ENCODE data around the gene OR6K3. TPM values are rescaled to one million over a fixed set of nuclear protein-coding genes. Genes with fewer than 3 reads are reported as not detected.

The OR6K3 gene
- total RNA-seq, 4 donors from 2014 or later, result not detected

DNA sequence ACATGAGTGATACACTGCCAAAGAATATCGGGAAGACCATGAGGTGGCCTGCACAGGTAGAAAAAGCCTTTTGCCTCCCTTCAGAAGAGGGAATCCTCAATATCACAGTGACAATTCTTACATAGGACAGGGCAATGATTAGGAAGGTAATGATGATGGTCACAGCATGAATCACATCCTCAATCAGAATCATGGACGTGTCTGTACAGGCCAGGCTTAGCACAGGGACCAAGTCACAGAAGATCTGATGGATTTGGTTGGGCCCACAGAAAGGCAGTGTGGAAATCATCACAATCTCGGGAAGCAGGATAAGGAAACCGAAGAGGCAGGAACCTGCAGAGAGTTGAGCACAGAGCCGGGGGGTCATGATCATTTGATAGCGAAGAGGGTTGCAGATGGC, 3.2 kb downstream of the OR6K3 start:
- WGBS, result 91% methylated on average over 6 of the region's 6 CpGs
- no peaks in the 10 kb centered on the region for H3K36me3 ChIP-seq
- H3K27ac ChIP-seq, result no peak overlapping the region
- no peaks in the 10 kb centered on the region for H3K27me3 ChIP-seq
- no peak for TF ChIP-seq EP300 (IDR thresholded peaks at IDR 0.05)
- no peak for TF ChIP-seq POLR2A (IDR thresholded peaks at IDR 0.05)
- TF ChIP-seq, protein P1, sequence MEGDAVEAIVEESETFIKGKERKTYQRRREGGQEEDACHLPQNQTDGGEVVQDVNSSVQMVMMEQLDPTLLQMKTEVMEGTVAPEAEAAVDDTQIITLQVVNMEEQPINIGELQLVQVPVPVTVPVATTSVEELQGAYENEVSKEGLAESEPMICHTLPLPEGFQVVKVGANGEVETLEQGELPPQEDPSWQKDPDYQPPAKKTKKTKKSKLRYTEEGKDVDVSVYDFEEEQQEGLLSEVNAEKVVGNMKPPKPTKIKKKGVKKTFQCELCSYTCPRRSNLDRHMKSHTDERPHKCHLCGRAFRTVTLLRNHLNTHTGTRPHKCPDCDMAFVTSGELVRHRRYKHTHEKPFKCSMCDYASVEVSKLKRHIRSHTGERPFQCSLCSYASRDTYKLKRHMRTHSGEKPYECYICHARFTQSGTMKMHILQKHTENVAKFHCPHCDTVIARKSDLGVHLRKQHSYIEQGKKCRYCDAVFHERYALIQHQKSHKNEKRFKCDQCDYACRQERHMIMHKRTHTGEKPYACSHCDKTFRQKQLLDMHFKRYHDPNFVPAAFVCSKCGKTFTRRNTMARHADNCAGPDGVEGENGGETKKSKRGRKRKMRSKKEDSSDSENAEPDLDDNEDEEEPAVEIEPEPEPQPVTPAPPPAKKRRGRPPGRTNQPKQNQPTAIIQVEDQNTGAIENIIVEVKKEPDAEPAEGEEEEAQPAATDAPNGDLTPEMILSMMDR (IDR thresholded peaks at IDR 0.05), result no peak
- no peak for TF ChIP-seq POLR2AphosphoS5 (IDR thresholded peaks at IDR 0.05)
- no peak for DNase-seq (ENCODE audit: low spot score in 2 of 2)
- no peaks in the 10 kb centered on the region for H3K4me1 ChIP-seq
- no peaks in the 10 kb centered on the region for H3K9me3 ChIP-seq
- no peak overlapping the region for H3K4me3 ChIP-seq

DNA sequence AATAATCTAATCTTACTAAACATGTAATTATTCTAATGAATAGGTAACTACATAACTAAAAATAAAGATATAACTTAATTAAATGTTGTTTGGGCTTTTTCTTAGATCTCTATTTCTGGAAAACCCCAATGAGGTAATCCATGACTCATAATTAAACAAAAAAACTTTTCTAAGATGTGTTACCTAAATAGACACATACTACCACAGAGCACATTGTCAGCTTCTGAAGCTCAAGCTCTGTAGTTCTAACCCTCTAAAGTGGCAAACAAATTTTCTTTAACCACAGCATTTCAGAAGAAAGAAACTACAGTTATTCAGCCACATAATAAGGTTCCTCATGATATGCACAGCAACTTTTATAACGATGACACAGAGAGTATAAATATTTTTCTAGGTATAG, 4.2 kb downstream of the OR6K3 start:
- Histone ChIP-seq H3K4me1 (no peaks in the 10 kb centered on the region), H3K4me3 (no peak overlapping the region), H3K9me3 (no peaks in the 10 kb centered on the region), H3K36me3 (no peaks in the 10 kb centered on the region), H3K27me3 (no peaks in the 10 kb centered on the region), H3K27ac (no peak overlapping the region)
- TF ChIP-seq POLR2A (IDR thresholded peaks at IDR 0.05), result no peak
- 50% methylated on average over 1 of the region's 1 CpG for WGBS
- no peak for DNase-seq (ENCODE audit: low spot score in 2 of 2)

DNA sequence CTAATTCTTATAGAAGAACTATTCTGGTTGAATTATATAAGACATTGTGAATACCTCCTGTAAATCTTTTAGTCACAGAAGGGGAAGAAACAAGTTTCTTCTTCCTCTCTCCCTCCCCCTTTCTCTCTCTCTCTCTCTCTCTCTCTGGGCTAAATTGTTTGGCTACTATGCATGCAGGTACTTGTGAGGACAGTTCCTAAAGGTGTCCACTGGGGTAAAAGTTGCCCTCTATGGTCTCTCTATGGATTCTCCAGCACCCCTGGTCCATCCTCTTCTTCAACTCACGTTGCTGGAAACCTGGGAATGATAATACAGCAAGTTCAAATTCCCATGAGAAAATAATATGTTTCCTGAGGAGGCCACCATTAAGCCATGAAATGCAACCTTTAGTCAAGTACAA, 5.8 kb downstream of the OR6K3 start:
- no peak for TF ChIP-seq POLR2A (IDR thresholded peaks at IDR 0.05)
- no peak for TF ChIP-seq EP300 (IDR thresholded peaks at IDR 0.05)
- TF ChIP-seq, protein P1 (IDR thresholded peaks at IDR 0.05), result no peak
- TF ChIP-seq POLR2AphosphoS5 (IDR thresholded peaks at IDR 0.05), result no peak
- Histone ChIP-seq H3K9me3 (no peaks in the 10 kb centered on the region), H3K4me1 (no peaks in the 10 kb centered on the region), H3K27me3 (no peaks in the 10 kb centered on the region), H3K4me3 (no peak overlapping the region), H3K27ac (no peak overlapping the region), H3K36me3 (no peaks in the 10 kb centered on the region)
- WGBS, result 61% methylated on average over 1 of the region's 1 CpG
- DNase-seq (ENCODE audit: low spot score in 2 of 2), result no peak

DNA sequence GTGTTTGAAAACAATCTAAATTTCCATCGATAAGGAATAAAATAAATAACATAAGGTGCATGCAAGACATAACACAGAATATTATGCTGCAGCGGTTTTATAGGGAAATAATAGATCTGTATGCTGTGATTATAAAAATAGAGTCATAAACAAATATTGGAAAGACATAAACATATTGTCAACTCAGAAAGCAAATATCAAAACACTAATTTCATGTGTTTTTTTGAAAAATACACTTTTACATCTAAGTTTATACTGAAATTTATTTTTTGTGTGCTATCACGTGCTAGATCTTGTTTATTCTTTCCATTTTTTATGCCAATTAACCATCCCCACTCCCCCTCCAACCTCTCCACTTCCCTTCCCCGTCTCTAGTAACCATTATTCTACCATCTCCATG, 9.4 kb downstream of the OR6K3 start:
- Histone ChIP-seq H3K4me3 (no peak overlapping the region), H3K9me3 (no peaks in the 10 kb centered on the region), H3K27ac (no peak overlapping the region), H3K36me3 (no peaks in the 10 kb centered on the region), H3K4me1 (no peaks in the 10 kb centered on the region), H3K27me3 (no peaks in the 10 kb centered on the region)
- 56% methylated on average over 4 of the region's 4 CpGs for WGBS
- TF ChIP-seq POLR2AphosphoS5 (IDR thresholded peaks at IDR 0.05) (no peak), POLR2A (IDR thresholded peaks at IDR 0.05) (no peak), EP300 (IDR thresholded peaks at IDR 0.05) (no peak)
- TF ChIP-seq, protein P1 (IDR thresholded peaks at IDR 0.05), result no peak
- DNase-seq (ENCODE audit: low spot score in 2 of 2), result no peak

DNA sequence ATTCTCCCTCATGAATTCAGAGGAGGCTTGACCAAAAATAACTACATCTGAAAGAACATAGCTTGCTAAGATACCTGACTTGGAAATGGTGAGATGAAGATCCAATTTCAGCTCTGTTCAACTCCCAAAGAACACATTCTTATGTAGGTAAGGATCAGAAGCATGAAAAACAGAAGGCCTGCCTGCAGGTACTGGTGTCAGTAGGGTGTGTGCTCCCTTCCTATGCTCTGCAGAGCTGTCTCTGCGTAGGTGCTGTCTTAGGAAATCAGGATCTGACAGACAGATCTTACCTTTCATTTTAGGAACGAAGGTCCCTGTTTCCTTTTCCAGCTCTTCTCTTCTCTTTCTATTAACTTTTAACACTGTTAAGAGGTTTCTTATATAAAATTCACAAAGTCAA, 14.4 kb downstream of the OR6K3 start:
- H3K27ac ChIP-seq, result no peak overlapping the region
- H3K36me3 ChIP-seq, result no peaks in the 10 kb centered on the region
- no peak overlapping the region for H3K4me3 ChIP-seq
- no peak for DNase-seq (ENCODE audit: low spot score in 2 of 2)
- no peaks in the 10 kb centered on the region for H3K4me1 ChIP-seq
- no peaks in the 10 kb centered on the region for H3K9me3 ChIP-seq
- H3K27me3 ChIP-seq, result no peaks in the 10 kb centered on the region
- TF ChIP-seq, protein P1 (IDR thresholded peaks at IDR 0.05), result no peak
- no peak for TF ChIP-seq POLR2AphosphoS5 (IDR thresholded peaks at IDR 0.05)
- TF ChIP-seq POLR2A (IDR thresholded peaks at IDR 0.05), result no peak
- no peak for TF ChIP-seq EP300 (IDR thresholded peaks at IDR 0.05)
- WGBS, result 60% methylated on average over 2 of the region's 2 CpGs

DNA sequence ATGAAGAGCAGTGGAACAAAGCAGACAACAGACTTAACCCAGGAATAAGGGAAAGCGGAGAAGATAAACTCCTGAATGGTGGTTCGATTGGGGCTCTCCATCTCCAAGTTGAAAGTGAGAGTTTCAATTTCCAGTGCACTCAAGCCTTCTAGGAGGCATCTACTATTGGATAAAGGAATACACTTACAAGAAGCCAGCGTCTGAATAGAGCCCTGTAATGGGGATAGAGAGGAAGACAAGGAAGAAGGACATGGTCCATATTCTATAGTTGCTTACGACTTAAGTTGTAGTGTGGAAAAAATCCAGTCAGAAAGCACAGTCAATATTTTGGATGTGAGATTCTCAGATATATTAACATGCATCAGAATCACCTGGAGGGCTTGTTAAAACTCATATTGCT, 20.0 kb downstream of the OR6K3 start, which contains the start of gene OR6K2:
Gene OR6K2, minus strand, starts transcription at position 101 of the 400 bp plus-strand sequence. Its CDS starts 0 bp downstream, at position 101.
- H3K27me3 ChIP-seq, result no peaks in the 10 kb centered on the region
- H3K4me3 ChIP-seq, result no peak within 1 kb of the TSS
- H3K36me3 ChIP-seq, result no peaks in the 10 kb centered on the region
- no peaks in the 10 kb centered on the region for H3K4me1 ChIP-seq
- no peak for TF ChIP-seq POLR2AphosphoS5 (IDR thresholded peaks at IDR 0.05)
- WGBS, result 91% methylated on average over 4 of the region's 4 CpGs
- H3K9me3 ChIP-seq, result no peaks in the 10 kb centered on the region
- H3K27ac ChIP-seq, result no peak within 1 kb of the TSS
- DNase-seq (ENCODE audit: low spot score in 2 of 2), result no peak
